Mucosa of descending colon (tissue), 3 donors: ENCODE results near the gene SPAG8. TPM values are rescaled to one million over a fixed set of nuclear protein-coding genes. Genes with fewer than 3 reads are reported as not detected.

Source experiments
- ATAC-seq: fragments of 200-7000 bp; cut with Tn5 transposase; one replicate; pipeline ENCODE4 v1.9.1; 2020; ENCODE audit warnings: mild to moderate bottlenecking, moderate library complexity
- DNase-seq, 3 donors: peaks; one replicate each; pipeline ENCODE4 v3.0.0-alpha.2; 2020
- H3K36me3 ChIP-seq: fragments of 200-600 bp; one replicate; pipeline ENCODE4 v1.8.0; 2021; ENCODE audit warnings: low read depth, mild to moderate bottlenecking
- H3K4me1 ChIP-seq: fragments of 200-600 bp; one replicate; pipeline ENCODE4 v1.8.0; 2021; ENCODE audit warnings: low read depth, mild to moderate bottlenecking
- H3K4me3 ChIP-seq: fragments of 200-600 bp; one replicate; pipeline ENCODE4 v1.8.0; 2021; ENCODE audit warnings: mild to moderate bottlenecking
- H3K9me3 ChIP-seq: fragments of 200-600 bp; one replicate; pipeline ENCODE4 v1.8.0; 2021; ENCODE audit warnings: mild to moderate bottlenecking
- CTCF ChIP-seq: fragments of 200-600 bp; IDR thresholded peaks from one replicate; pipeline ENCODE4 v1.8.0; 2022; ENCODE audit warnings: antibody characterized with exemption, mild to moderate bottlenecking
- intact Hi-C, 2 donors: fragments of 100-400 bp; cut with DNase I in 1 of 2; cut with micrococcal nuclease in 1 of 2; formaldehyde crosslinking; loops; one replicate each; pipeline versions ENCODE4 v1.11.0 to v1.11.1; 2022; cut with DNase I, micrococcal nuclease
- total RNA-seq, 3 donors: library from RNA; stranded (reverse); fragmentation: NEBNext Ultra II Directional in 2 of 3; extraction: Animal tissue kit (Norgen Biotek cat#: 25700) in 2 of 3; gene quantifications; one replicate each; pipeline versions ENCODE4 v1.2.1 to v1.2.4, GENCODE V29; 2021 to 2023
- donor health status: DM: no; HTN: no; CAD: no; lungs with moderate emphysema.
- donor health status: DM: no; HTN: no; CAD: no.
- donor health status: DM: no; HTN: yes; CAD: no.

SPAG8 gene
- total RNA-seq, 3 donors from 2014 or later: 0.84 to 2.5 (median 0.92) TPM

GRCh38 chr9:35856882-35857281 lies 44.8 kb upstream of the SPAG8 start:
- Histone ChIP-seq H3K4me1 (no peaks in the 10 kb centered on the region), H3K4me3 (no peak overlapping the region), H3K9me3 (no peaks in the 10 kb centered on the region), H3K36me3 (no peaks in the 10 kb centered on the region)
- TF ChIP-seq CTCF: no peak
- ATAC-seq (no peak), DNase-seq (no peak)
- intact Hi-C loops: no loop called here

GRCh38 chr9:35856206-35856605 lies 44.1 kb upstream of the SPAG8 start:
- intact Hi-C loops: no loop called here
- no peak for DNase-seq
- H3K36me3 ChIP-seq: no peaks in the 10 kb centered on the region
- H3K4me3 ChIP-seq: no peak overlapping the region
- no peak for ATAC-seq
- no peak for TF ChIP-seq CTCF
- no peaks in the 10 kb centered on the region for H3K4me1 ChIP-seq
- no peaks in the 10 kb centered on the region for H3K9me3 ChIP-seq

GRCh38 chr9:35854091-35854762 lies 42.2 kb upstream of the SPAG8 start:
- ATAC-seq: no peak
- H3K9me3 ChIP-seq: no peaks in the 10 kb centered on the region
- no peaks in the 10 kb centered on the region for H3K36me3 ChIP-seq
- intact Hi-C loops: no loop called here
- no peak for DNase-seq
- H3K4me3 ChIP-seq: no peak overlapping the region
- no peaks in the 10 kb centered on the region for H3K4me1 ChIP-seq
- TF ChIP-seq CTCF: no peak

GRCh38 chr9:35852876-35853865 lies 41.1 kb upstream of the SPAG8 start:
- no peak for ATAC-seq
- TF ChIP-seq CTCF: no peak
- Histone ChIP-seq H3K4me1 (no peaks in the 10 kb centered on the region), H3K4me3 (no peak overlapping the region), H3K9me3 (no peaks in the 10 kb centered on the region), H3K36me3 (no peaks in the 10 kb centered on the region)
- no peak for DNase-seq
- intact Hi-C loops: no loop called here

- no peak for ATAC-seq
- no peaks in the 10 kb centered on the region for H3K9me3 ChIP-seq
- H3K4me1 ChIP-seq: no peaks in the 10 kb centered on the region
- intact Hi-C loops: no loop called here
- H3K36me3 ChIP-seq: no peaks in the 10 kb centered on the region
- TF ChIP-seq CTCF: no peak
- no peak for DNase-seq
- H3K4me3 ChIP-seq: no peak overlapping the region
These were observed 40.3 kb upstream of the SPAG8 start for GRCh38 chr9:35852267-35852815.
